Measurements from ENCODE around the gene GARNL3. TPM values are rescaled to one million over a fixed set of nuclear protein-coding genes. Genes with fewer than 3 reads are reported as not detected.
A peak's percentile ranks its signal among the peaks of the same experiment; 100 is the strongest.

GARNL3 gene
- total and polyA plus RNA-seq, 2 of the 13 experiments (the other 11 are each of a cell fraction or from before 2014, with no cell fraction given): 3.9 to 11.0 TPM

GRCh38 chr9:127253446-127253845, 11.1 kb upstream of the GARNL3 start:
- Histone ChIP-seq H3K9me3 (ENCODE audit: low read length) (no peaks in the 10 kb centered on the region), H3K4me2 (ENCODE audit: low read depth, low read length) (no peak overlapping the region), H3K9ac (ENCODE audit: insufficient read depth, low read depth, low read length) (no peak overlapping the region), H3K79me2 (ENCODE audit: insufficient read depth, low read length) (no peaks in the 10 kb centered on the region), H4K20me1 (ENCODE audit: insufficient read depth, low read length) (no peaks in the 10 kb centered on the region), H3K4me3 (replicated peaks in 1 of 3; ENCODE audit: insufficient read depth in 1 of 3, low read depth in 2 of 3, low read length in 3 of 3) (no peak overlapping the region), H2AFZ (ENCODE audit: low read length) (no peak overlapping the region), H3K36me3 (replicated peaks in 1 of 2; ENCODE audit: control insufficient read depth in 1 of 2, insufficient read depth in 2 of 2, low read length in 2 of 2) (peaks cover 1 to 4% of the 10 kb centered on the region in 2 experiments; a peak in 2 of 5 replicates), H3K27ac (ENCODE audit: extremely low read length, insufficient read depth, low read length) (no peak overlapping the region), H3K27me3 (ENCODE audit: control insufficient read depth in 1 of 2, insufficient read depth in 2 of 2, low read length in 2 of 2) (no peaks in the 10 kb centered on the region), H3K4me1 (ENCODE audit: insufficient read depth, low read length) (peaks cover 7% of the 10 kb centered on the region)
- ATAC-seq: no peak
- in situ Hi-C loops (cut with HindIII; ENCODE audit: extremely low pct_ligation_motif_present, low pct_unique_long_range_greater_than_20kb) (no loop called here), intact Hi-C loops (cut with micrococcal nuclease; ENCODE audit: unreplicated experiment) (no loop called here)
- whole genome bisulfite sequencing (ENCODE audit: low lambda C conversion rate): 99% methylated on average over 2 of the region's 2 CpGs
- no peak for DNase-seq (ENCODE audit: low spot score)
- POLR2A ChIA-PET: no interaction called here
- FAIRE-seq: no peak
- BruUV-seq (replicated peaks): no TSS peak
- no peak for TF ChIP-seq TAF15 (IDR thresholded peaks at IDR 0.05; ENCODE audit: low read depth, low read length, poor library complexity, severe bottlenecking)
- no peak for TF ChIP-seq ZSCAN31 (CRISPR knock-in tag; IDR thresholded peaks at IDR 0.05; ENCODE audit: low read depth)
- CTCF ChIA-PET (ENCODE audit: low intra/inter-chr PET ratio, low total read pairs): no interaction called here

GRCh38 chr9:127255692-127256091, 8.9 kb upstream of the GARNL3 start:
- intact Hi-C loops (cut with micrococcal nuclease; ENCODE audit: unreplicated experiment) (no loop called here), in situ Hi-C loops (cut with HindIII; ENCODE audit: extremely low pct_ligation_motif_present, low pct_unique_long_range_greater_than_20kb) (no loop called here)
- BruUV-seq (replicated peaks): no TSS peak
- Histone ChIP-seq H3K9me3 (ENCODE audit: low read length) (no peaks in the 10 kb centered on the region), H2AFZ (ENCODE audit: low read length) (no peak overlapping the region), H3K4me3 (replicated peaks in 1 of 3; ENCODE audit: insufficient read depth in 1 of 3, low read depth in 2 of 3, low read length in 3 of 3) (no peak overlapping the region), H3K27ac (ENCODE audit: extremely low read length, insufficient read depth, low read length) (no peak overlapping the region), H3K27me3 (ENCODE audit: control insufficient read depth in 1 of 2, insufficient read depth in 2 of 2, low read length in 2 of 2) (no peaks in the 10 kb centered on the region), H3K79me2 (ENCODE audit: insufficient read depth, low read length) (no peaks in the 10 kb centered on the region), H3K4me1 (ENCODE audit: insufficient read depth, low read length) (peaks cover 7% of the 10 kb centered on the region), H3K36me3 (replicated peaks in 1 of 2; ENCODE audit: control insufficient read depth in 1 of 2, insufficient read depth in 2 of 2, low read length in 2 of 2) (peaks cover 1 to 4% of the 10 kb centered on the region in 2 experiments; a peak in 2 of 5 replicates), H4K20me1 (ENCODE audit: insufficient read depth, low read length) (no peaks in the 10 kb centered on the region), H3K9ac (ENCODE audit: insufficient read depth, low read depth, low read length) (no peak overlapping the region), H3K4me2 (ENCODE audit: low read depth, low read length) (no peak overlapping the region)
- POLR2A ChIA-PET: no interaction called here
- DNase-seq (ENCODE audit: low spot score): no peak
- ATAC-seq: no peak
- FAIRE-seq: no peak
- TF ChIP-seq ZFP41 (CRISPR knock-in tag; IDR thresholded peaks at IDR 0.05; ENCODE audit: borderline replicate concordance): no peak
- TF ChIP-seq ZNF550 (CRISPR knock-in tag; IDR thresholded peaks at IDR 0.05; ENCODE audit: borderline replicate concordance): no peak
- no peak for TF ChIP-seq KDM3A (CRISPR knock-in tag; IDR thresholded peaks at IDR 0.05; ENCODE audit: low read depth)
- peak in 1 of 2 experiments; percentile 32; a peak in 1 of 4 replicates for TF ChIP-seq MAFK (conservative IDR thresholded peaks at IDR 0.05 in 1 of 2, IDR thresholded peaks at IDR 0.05 in 1 of 2; ENCODE audit: low read length in 2 of 2)
- TF ChIP-seq ZNF318 (CRISPR knock-in tag; IDR thresholded peaks at IDR 0.05): no peak
- no peak for TF ChIP-seq CSRNP1 (CRISPR knock-in tag; IDR thresholded peaks at IDR 0.05)
- no peak for TF ChIP-seq DPF2 (CRISPR knock-in tag; IDR thresholded peaks at IDR 0.05; ENCODE audit: borderline replicate concordance, low read depth)
- CTCF ChIA-PET (ENCODE audit: low intra/inter-chr PET ratio, low total read pairs): no interaction called here
